Endothelial cell of umbilical vein (primary cell): ENCODE results near the gene ISL1. TPM values are rescaled to one million over a fixed set of nuclear protein-coding genes. Genes with fewer than 3 reads are reported as not detected.

Source experiments
- BruUV-seq: library from RNA; stranded (reverse); fragments of 400-500 nt; replicated peaks from 2 replicates; lab custom pipeline; 2021; lab: Mats Ljungman, UMichigan
- CTCF ChIA-PET: fragments of 300-600, 350-600 bp; sonication (Branson Sonifier 250); formaldehyde crosslinking; loops from one replicate; lab custom pipeline; 2021; ENCODE audit warnings: antibody characterized with exemption, inconsistent platforms; lab: Charles Lee
- POLR2A ChIA-PET: fragments of 300-600, 350-600 bp; sonication (Branson Sonifier 250); formaldehyde crosslinking; loops from one replicate; lab custom pipeline; 2021; ENCODE audit warnings: antibody characterized with exemption, inconsistent platforms; lab: Charles Lee
- DNase-seq: peaks from one replicate; pipeline ENCODE4 v3.0.0-alpha.2; 2011; ENCODE audit warnings: low read depth, low spot score
- FAIRE-seq: peaks from 2 replicates; lab custom pipeline; 2011; peaks lifted over from hg19 to GRCh38; lab: Jason Lieb, UNC
- H2AFZ ChIP-seq: 2 replicates; pipeline ENCODE4 v1.6.0; 2012; ENCODE audit warnings: low read depth, low read length, control low read depth, inconsistent platforms
- H3K27ac ChIP-seq: 2 replicates; pipeline ENCODE4 v1.5.1; 2011; ENCODE audit warnings: low read depth, mild to moderate bottlenecking, control low read depth, low read length, moderate library complexity; ENCODE audit not compliant: insufficient read depth
- H3K27me3 ChIP-seq, 2 experiments: 2 replicates each; pipeline versions ENCODE4 v1.6.0 to v1.6.1; 2011; ENCODE audit warnings: low read length in 2 of 2, mixed read lengths in 1 of 2; ENCODE audit not compliant: control insufficient read depth in 2 of 2, insufficient read depth in 2 of 2
- H3K36me3 ChIP-seq, 2 experiments: 2 replicates in 1 of 2; 3 replicates in 1 of 2; pipeline ENCODE4 v1.5.1; 2011; ENCODE audit warnings: low read length in 2 of 2, mild to moderate bottlenecking in 1 of 2, moderate library complexity in 1 of 2; ENCODE audit not compliant: control insufficient read depth in 2 of 2, insufficient read depth in 2 of 2; ENCODE audit errors: extremely low read depth in 1 of 2
- H3K4me1 ChIP-seq: 3 replicates; pipeline ENCODE4 v1.5.1; 2011; ENCODE audit warnings: mild to moderate bottlenecking, low read length; ENCODE audit not compliant: control insufficient read depth, insufficient read depth; ENCODE audit errors: extremely low read depth
- H3K4me2 ChIP-seq: 2 replicates; pipeline ENCODE4 v1.6.1; 2011; ENCODE audit warnings: low read length, control low read depth, mixed read lengths; ENCODE audit not compliant: insufficient read depth
- H3K4me3 ChIP-seq, 3 experiments: fragments of 200-600 bp in 1 of 3; sonication (generic), shearing (Covaris generic) in 1 of 3; replicated peaks in 1 of 3; 2 replicates each; pipeline ENCODE4 v1.5.1; 2011 to 2016; ENCODE audit warnings: control low read depth in 3 of 3, low read length in 3 of 3, mild to moderate bottlenecking in 2 of 3, inconsistent platforms in 1 of 3, low read depth in 1 of 3, moderate library complexity in 1 of 3; ENCODE audit not compliant: insufficient read depth in 1 of 3
- H3K79me2 ChIP-seq: 2 replicates; pipeline ENCODE4 v1.6.0; 2012; ENCODE audit warnings: low read length, inconsistent platforms; ENCODE audit not compliant: control insufficient read depth, insufficient read depth
- H3K9ac ChIP-seq: replicated peaks from 2 replicates; pipeline ENCODE3; 2011; ENCODE audit warnings: low read length, control low read depth; ENCODE audit not compliant: insufficient read depth; ENCODE audit errors: extremely low read depth
- H3K9me1 ChIP-seq: replicated peaks from 3 replicates; pipeline ENCODE4 v1.6.0; 2011; ENCODE audit warnings: mild to moderate bottlenecking, low read length; ENCODE audit not compliant: control insufficient read depth, insufficient read depth; ENCODE audit errors: extremely low read depth
- H3K9me3 ChIP-seq: replicated peaks from 2 replicates; pipeline ENCODE4 v1.5.1; 2012; ENCODE audit warnings: low read length, inconsistent platforms; ENCODE audit not compliant: control insufficient read depth, insufficient read depth
- H4K20me1 ChIP-seq: replicated peaks from 2 replicates; pipeline ENCODE3; 2011; ENCODE audit warnings: mild to moderate bottlenecking, low read length; ENCODE audit not compliant: control insufficient read depth, insufficient read depth; ENCODE audit errors: extremely low read depth
- EZH2 ChIP-seq: IDR thresholded peaks from 2 replicates; pipeline ENCODE4 v1.6.1; 2012; ENCODE audit warnings: borderline replicate concordance, low read depth, mild to moderate bottlenecking, moderate library complexity, low read length, inconsistent platforms; ENCODE audit not compliant: severe bottlenecking
- FOS ChIP-seq: IDR thresholded peaks from 2 replicates; pipeline ENCODE4 v1.6.1; 2011; ENCODE audit warnings: mild to moderate bottlenecking, low read length, moderate library complexity, borderline replicate concordance; ENCODE audit not compliant: insufficient read depth
- GATA2 ChIP-seq: IDR thresholded peaks from 2 replicates; pipeline ENCODE4 v1.7.0; 2011; ENCODE audit warnings: low read depth, mild to moderate bottlenecking, moderate library complexity, mixed read lengths, low read length; ENCODE audit not compliant: insufficient read length, insufficient read depth
- JUN ChIP-seq: IDR thresholded peaks from 2 replicates; pipeline ENCODE4 v1.6.1; 2011; ENCODE audit warnings: borderline replicate concordance, low read depth; ENCODE audit not compliant: insufficient read length, insufficient read depth
- MYC ChIP-seq: IDR thresholded peaks from one replicate; pipeline ENCODE4 v1.6.1; 2011; ENCODE audit warnings: mild to moderate bottlenecking, low read depth, low read length
- POLR2A ChIP-seq: IDR thresholded peaks from 2 replicates; pipeline ENCODE4 v1.6.1; 2012; ENCODE audit warnings: low read depth, mild to moderate bottlenecking, control low read depth, low read length
- dilution Hi-C: fragments of 300-500 bp; cut with MboI; formaldehyde crosslinking; loops from one replicate; pipeline ENCODE4 v1.15.0; 2019; ENCODE audit warnings: low sequenced_read_pairs; ENCODE audit not compliant: extremely low pct_ligation_motif_present
- intact Hi-C: fragments of 100-400 bp; cut with micrococcal nuclease; formaldehyde crosslinking; loops from one replicate; pipeline ENCODE4 v1.10.0; 2022
- polyA plus RNA-seq, 4 experiments: library from polyadenylated mRNA; depleted of rRNA in 3 of 4; stranded (reverse) in 3 of 4; unstranded in 1 of 4; fragments of >200 nt; gene quantifications; 2 replicates each; pipeline versions ENCODE4 v1.2.1 to v1.2.3, GENCODE V29; 2011 to 2012; ENCODE audit warnings: missing spikeins in 1 of 4
- total RNA-seq: library from RNA; stranded (reverse); gene quantifications from 2 replicates; pipeline ENCODE4 v1.2.3, GENCODE V29; 2021
- TF ChIP-seq, protein P1 (sequence below), 2 donors: IDR thresholded peaks; 1 replicate in 1 of 2; 2 replicates in 1 of 2; pipeline ENCODE4 v1.5.1; 2011; ENCODE audit warnings: low read length in 2 of 2, mild to moderate bottlenecking in 2 of 2, moderate library complexity in 2 of 2, control low read depth in 1 of 2, inconsistent platforms in 1 of 2, low read depth in 1 of 2; ENCODE audit not compliant: insufficient read depth in 1 of 2; ENCODE audit errors: extremely low read depth in 1 of 2
- TF ChIP-seq, protein P2 (sequence below): IDR thresholded peaks from 2 replicates; pipeline ENCODE4 v1.6.1; 2011; ENCODE audit not compliant: insufficient read depth, insufficient read length

The ISL1 gene
- total and polyA plus RNA-seq, 2 donors (not counting 3 experiments of a cell fraction or from before 2014, with no cell fraction given): 0.28 to 1.1 TPM

DNA sequence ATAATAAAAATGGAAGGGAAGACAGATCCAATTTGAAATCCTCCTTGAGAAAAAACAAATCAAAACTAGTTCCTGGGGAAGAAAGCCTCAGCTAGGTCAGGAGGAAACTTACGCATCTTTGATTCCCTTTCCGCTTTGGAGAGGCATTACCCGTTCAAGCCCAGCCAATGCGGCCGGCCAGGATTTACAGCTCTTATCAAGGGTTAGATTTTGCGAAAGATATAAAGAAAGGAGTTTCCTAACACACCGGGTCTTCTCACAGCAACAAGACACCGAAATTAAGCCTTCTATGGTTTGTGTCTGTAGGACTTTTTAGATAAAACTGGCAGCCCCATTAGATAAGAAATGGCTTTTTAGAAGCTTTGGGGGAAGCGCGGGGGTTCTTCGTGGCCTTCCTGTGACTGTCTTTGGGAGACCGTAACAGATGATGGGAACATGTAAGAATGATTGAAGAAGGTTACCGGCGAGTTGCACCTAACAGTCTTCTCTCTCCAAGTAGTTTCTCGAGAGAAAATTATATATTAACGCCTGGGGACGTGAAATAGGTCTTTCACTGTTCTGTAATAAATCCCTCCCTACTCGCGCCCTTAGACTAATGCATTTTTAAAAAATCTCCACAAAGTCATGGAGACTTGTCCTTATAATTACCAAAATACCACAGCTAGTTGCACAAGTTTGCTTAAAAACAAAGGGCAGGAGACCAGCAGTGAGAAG, 1.3 kb upstream of the ISL1 start:
- DNase-seq: peak; percentile 48
- Histone ChIP-seq H3K4me2 (peak overlapping the region; percentile 83), H3K4me1 (peaks cover 18% of the 10 kb centered on the region), H3K9me1 (no peaks in the 10 kb centered on the region), H3K9me3 (no peaks in the 10 kb centered on the region), H3K79me2 (no peaks in the 10 kb centered on the region), H3K27me3 (peaks cover 43 to 86% of the 10 kb centered on the region in 2 experiments), H4K20me1 (no peaks in the 10 kb centered on the region), H3K36me3 (no peaks in the 10 kb centered on the region), H3K27ac (no peak overlapping the region), H2AFZ (peak overlapping the region; percentile 85), H3K4me3 (peak overlapping the region; percentile 16 to 69 (median 50)), H3K9ac (no peak overlapping the region)
- TF ChIP-seq POLR2A (no peak), GATA2 (peak; percentile 74), FOS (no peak)
- intact Hi-C loops: loop anchor here (2.0 to 5.0 kb wide), 5 partner anchors 419 to 1275 kb away; no protein-coding TSS in a partner anchor
- dilution Hi-C loops: no loop called here
- BruUV-seq: no TSS peak
- POLR2A ChIA-PET: interaction anchor here (1.6 kb wide), 1 partner anchor 15 kb away, joined by 4 read pairs; no protein-coding TSS in a partner anchor
- peak; percentile 54 for FAIRE-seq
- CTCF ChIA-PET: interaction anchor here (0.8 to 4.8 kb wide), 11 partner anchors 10 to 626 kb away, joined by 3 to 30 read pairs (median 4); no protein-coding TSS in a partner anchor

DNA sequence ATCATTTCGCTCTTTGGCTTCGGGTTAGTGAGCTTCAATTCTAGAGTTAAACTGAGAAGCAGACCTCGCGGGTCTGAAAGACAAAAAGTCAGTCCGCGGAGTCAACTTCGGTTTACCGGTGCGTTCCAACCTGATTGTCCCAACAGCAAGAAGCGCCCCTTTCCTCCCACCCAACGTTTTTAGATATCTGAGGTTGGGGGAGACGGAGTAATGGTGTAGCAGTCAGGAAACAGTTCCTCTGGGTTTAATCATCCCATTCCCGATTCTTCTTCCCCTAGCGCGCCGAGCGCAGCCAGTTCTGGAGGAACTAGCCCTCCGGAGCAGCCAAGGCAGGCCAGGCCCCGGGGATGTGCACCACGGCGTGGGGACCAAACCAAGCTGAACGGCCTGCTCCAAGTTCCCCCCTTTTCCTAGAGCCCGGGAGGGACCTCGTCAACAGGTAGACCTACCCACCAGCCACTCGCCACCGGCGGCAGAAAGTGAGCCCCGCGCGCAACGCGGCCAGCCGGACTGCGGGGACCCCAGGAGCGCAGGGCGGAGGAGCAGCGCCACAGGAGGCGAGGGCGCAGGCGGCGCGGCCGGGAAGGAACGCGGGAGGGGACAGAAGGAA, 622 bp upstream of the ISL1 start:
- dilution Hi-C loops: no loop called here

More for the DNA sequence above, 622 bp upstream of the ISL1 start:
- peaks cover 47 to 86% of the 10 kb centered on the region in 2 experiments for H3K27me3 ChIP-seq
- peak overlapping the region; percentile 83 for H3K4me2 ChIP-seq
- ChIA-PET POLR2A (interaction anchor here (0.8 to 1.6 kb wide), 3 partner anchors 14 to 419 kb away, joined by 3 to 4 read pairs (median 3); no protein-coding TSS in a partner anchor), CTCF (interaction anchor here (0.8 to 4.8 kb wide), 12 partner anchors 14 to 625 kb away, joined by 3 to 30 read pairs (median 5); no protein-coding TSS in a partner anchor)
- H3K27ac ChIP-seq: peak overlapping the region; percentile 14
- no peaks in the 10 kb centered on the region for H3K9me3 ChIP-seq
- peak overlapping the region; percentile 85 for H2AFZ ChIP-seq
- H3K4me3 ChIP-seq: peak overlapping the region; percentile 46 to 69 (median 50)
- intact Hi-C loops: loop anchor here (5.0 kb wide), 2 partner anchors 440 to 1275 kb away; no protein-coding TSS in a partner anchor
- H3K9me1 ChIP-seq: no peaks in the 10 kb centered on the region
- TF ChIP-seq GATA2 (no peak), MYC (no peak), POLR2A (no peak), EZH2 (peak; percentile 51), JUN (no peak)
- TF ChIP-seq, protein P1, sequence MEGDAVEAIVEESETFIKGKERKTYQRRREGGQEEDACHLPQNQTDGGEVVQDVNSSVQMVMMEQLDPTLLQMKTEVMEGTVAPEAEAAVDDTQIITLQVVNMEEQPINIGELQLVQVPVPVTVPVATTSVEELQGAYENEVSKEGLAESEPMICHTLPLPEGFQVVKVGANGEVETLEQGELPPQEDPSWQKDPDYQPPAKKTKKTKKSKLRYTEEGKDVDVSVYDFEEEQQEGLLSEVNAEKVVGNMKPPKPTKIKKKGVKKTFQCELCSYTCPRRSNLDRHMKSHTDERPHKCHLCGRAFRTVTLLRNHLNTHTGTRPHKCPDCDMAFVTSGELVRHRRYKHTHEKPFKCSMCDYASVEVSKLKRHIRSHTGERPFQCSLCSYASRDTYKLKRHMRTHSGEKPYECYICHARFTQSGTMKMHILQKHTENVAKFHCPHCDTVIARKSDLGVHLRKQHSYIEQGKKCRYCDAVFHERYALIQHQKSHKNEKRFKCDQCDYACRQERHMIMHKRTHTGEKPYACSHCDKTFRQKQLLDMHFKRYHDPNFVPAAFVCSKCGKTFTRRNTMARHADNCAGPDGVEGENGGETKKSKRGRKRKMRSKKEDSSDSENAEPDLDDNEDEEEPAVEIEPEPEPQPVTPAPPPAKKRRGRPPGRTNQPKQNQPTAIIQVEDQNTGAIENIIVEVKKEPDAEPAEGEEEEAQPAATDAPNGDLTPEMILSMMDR (IDR thresholded peaks at IDR 0.05; ENCODE audit: extremely low read depth in 1 of 2, insufficient read depth in 1 of 2, low read depth in 1 of 2, low read length in 2 of 2): no peak
- TF ChIP-seq, protein P2, sequence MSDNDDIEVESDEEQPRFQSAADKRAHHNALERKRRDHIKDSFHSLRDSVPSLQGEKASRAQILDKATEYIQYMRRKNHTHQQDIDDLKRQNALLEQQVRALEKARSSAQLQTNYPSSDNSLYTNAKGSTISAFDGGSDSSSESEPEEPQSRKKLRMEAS: no peak
- TSS peak; percentile 59 for BruUV-seq
- peaks cover 18% of the 10 kb centered on the region for H3K4me1 ChIP-seq
- DNase-seq: no peak
- FAIRE-seq: no peak
- H3K79me2 ChIP-seq: no peaks in the 10 kb centered on the region
- H3K36me3 ChIP-seq: no peaks in the 10 kb centered on the region
- H4K20me1 ChIP-seq: no peaks in the 10 kb centered on the region
- H3K9ac ChIP-seq: peak overlapping the region; percentile 29
